ENCODE results near the gene TSEN2. TPM values are rescaled to one million over a fixed set of nuclear protein-coding genes. Genes with fewer than 3 reads are reported as not detected.

The TSEN2 gene
- total and polyA plus RNA-seq, 9 of the 15 experiments (the other 6 are each of a cell fraction or from before 2014, with no cell fraction given) = 38.5 to 76.3 (median 46.6) TPM

DNA sequence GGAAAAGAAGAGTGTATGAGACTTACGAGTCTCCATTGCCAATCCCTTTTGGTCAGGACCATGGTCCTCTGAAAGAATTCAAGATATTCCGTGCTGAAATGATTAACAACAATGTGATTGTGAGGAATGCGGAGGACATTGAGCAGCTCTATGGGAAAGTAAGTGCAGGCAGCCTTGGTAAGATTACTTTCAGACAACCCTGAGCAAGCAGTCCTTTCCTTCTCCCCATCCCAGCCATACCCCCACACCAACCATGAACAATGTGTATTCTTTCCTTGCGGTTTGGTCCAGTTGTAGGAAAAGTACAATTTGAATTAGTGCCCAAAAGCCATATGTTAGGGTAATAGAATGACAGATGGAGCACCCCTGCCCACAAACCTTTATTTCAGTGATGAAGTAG, 5.6 kb downstream of the TSEN2 start (continued):
- no peak for TF ChIP-seq ZNF518B (CRISPR knock-in tag; IDR thresholded peaks at IDR 0.05)

- no peaks in the 10 kb centered on the region for H3K27me3 ChIP-seq (ENCODE audit: control insufficient read depth in 2 of 2, insufficient read depth in 2 of 2, low read length in 2 of 2)
- no peak for ATAC-seq
- peaks cover 0 to 1% of the 10 kb centered on the region in 2 experiments; a peak in 3 of 5 replicates for H3K4me1 ChIP-seq (replicated peaks in 1 of 2; ENCODE audit: control insufficient read depth in 2 of 2, insufficient read depth in 2 of 2, low read length in 2 of 2)
- H2AFZ ChIP-seq (ENCODE audit: low read depth, low read length) = no peak overlapping the region
- peaks cover 86% of the 10 kb centered on the region for H3K36me3 ChIP-seq (ENCODE audit: control insufficient read depth, insufficient read depth, low read length)
- no peaks in the 10 kb centered on the region for H4K20me1 ChIP-seq (replicated peaks; ENCODE audit: control insufficient read depth, insufficient read depth, low read length)
- CTCF ChIA-PET (ENCODE audit: low intra/inter-chr PET ratio) = no interaction called here
- H3K9me1 ChIP-seq (ENCODE audit: control insufficient read depth, insufficient read depth, low read length) = no peaks in the 10 kb centered on the region
- intact Hi-C loops (cut with micrococcal nuclease) (no loop called here), in situ Hi-C loops (cut with MboI) (no loop called here)
- no peak overlapping the region for H3K4me2 ChIP-seq (ENCODE audit: insufficient read depth, low read length)
- no peak for DNase-seq (ENCODE audit: extremely low read depth in 1 of 4, low spot score in 3 of 4)
- no peak for TF ChIP-seq MAFF (IDR thresholded peaks at IDR 0.05; ENCODE audit: low read length)
- TF ChIP-seq E4F1 (CRISPR knock-in tag; IDR thresholded peaks at IDR 0.05; ENCODE audit: borderline replicate concordance) = no peak
- no peak for FAIRE-seq
- H3K9ac ChIP-seq (ENCODE audit: insufficient read depth in 1 of 2, low read depth in 2 of 2, low read length in 2 of 2) = no peak overlapping the region
- BruUV-seq (replicated peaks) = no TSS peak
- no peak overlapping the region for H3K4me3 ChIP-seq
- POLR2A ChIA-PET = no interaction called here
- no peak overlapping the region for H3K27ac ChIP-seq (ENCODE audit: extremely low read depth, low read depth, low read length)
- no peaks in the 10 kb centered on the region for H3K9me3 ChIP-seq (replicated peaks; ENCODE audit: control insufficient read depth, insufficient read depth, low read depth, low read length)
- H3K79me2 ChIP-seq (ENCODE audit: control insufficient read depth, insufficient read depth, low read length) = peaks cover 33% of the 10 kb centered on the region
- WGBS (ENCODE audit: insufficient coverage, low coverage, missing lambda C conversion rate) = 89% methylated on average over 3 of the region's 3 CpGs
Measured at GRCh38 chr3:12490547-12490946, 6.3 kb downstream of the TSEN2 start.

Measured in K562 (cell line).